ENCODE measurements around the gene IP6K1.

DNA sequence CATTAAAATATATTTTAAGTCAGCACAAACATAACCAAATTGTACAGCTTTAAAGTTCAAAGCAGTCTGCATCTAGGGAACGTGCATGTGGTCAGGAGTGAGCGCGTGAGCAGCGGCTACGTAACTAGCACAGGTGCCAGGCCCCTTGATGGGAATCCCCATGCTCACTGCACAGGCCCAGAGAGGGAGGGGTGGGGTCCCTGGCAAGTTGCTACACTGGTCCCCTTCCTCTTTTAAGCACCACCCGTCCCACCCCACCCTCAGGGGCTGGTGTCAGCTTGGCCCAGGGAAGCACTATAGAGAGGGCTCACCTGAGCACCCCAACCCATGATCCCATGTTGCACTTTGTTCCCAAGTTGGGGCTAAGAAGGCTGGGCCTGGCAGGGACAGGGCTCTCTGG, 61.8 kb downstream of the IP6K1 start:
- TF ChIP-seq, protein P1, sequence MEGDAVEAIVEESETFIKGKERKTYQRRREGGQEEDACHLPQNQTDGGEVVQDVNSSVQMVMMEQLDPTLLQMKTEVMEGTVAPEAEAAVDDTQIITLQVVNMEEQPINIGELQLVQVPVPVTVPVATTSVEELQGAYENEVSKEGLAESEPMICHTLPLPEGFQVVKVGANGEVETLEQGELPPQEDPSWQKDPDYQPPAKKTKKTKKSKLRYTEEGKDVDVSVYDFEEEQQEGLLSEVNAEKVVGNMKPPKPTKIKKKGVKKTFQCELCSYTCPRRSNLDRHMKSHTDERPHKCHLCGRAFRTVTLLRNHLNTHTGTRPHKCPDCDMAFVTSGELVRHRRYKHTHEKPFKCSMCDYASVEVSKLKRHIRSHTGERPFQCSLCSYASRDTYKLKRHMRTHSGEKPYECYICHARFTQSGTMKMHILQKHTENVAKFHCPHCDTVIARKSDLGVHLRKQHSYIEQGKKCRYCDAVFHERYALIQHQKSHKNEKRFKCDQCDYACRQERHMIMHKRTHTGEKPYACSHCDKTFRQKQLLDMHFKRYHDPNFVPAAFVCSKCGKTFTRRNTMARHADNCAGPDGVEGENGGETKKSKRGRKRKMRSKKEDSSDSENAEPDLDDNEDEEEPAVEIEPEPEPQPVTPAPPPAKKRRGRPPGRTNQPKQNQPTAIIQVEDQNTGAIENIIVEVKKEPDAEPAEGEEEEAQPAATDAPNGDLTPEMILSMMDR (conservative IDR thresholded peaks at IDR 0.05; ENCODE audit: low read length) = no peak
- TF ChIP-seq EZH2phosphoT487 (IDR thresholded peaks at IDR 0.05; ENCODE audit: borderline replicate concordance, low read depth, low read length) = no peak
